ENCODE data around the gene EFCAB8. TPM values are rescaled to one million over a fixed set of nuclear protein-coding genes. Genes with fewer than 3 reads are reported as not detected.

Gene EFCAB8
- total RNA-seq, 2 experiments from 2014 or later = not detected

DNA sequence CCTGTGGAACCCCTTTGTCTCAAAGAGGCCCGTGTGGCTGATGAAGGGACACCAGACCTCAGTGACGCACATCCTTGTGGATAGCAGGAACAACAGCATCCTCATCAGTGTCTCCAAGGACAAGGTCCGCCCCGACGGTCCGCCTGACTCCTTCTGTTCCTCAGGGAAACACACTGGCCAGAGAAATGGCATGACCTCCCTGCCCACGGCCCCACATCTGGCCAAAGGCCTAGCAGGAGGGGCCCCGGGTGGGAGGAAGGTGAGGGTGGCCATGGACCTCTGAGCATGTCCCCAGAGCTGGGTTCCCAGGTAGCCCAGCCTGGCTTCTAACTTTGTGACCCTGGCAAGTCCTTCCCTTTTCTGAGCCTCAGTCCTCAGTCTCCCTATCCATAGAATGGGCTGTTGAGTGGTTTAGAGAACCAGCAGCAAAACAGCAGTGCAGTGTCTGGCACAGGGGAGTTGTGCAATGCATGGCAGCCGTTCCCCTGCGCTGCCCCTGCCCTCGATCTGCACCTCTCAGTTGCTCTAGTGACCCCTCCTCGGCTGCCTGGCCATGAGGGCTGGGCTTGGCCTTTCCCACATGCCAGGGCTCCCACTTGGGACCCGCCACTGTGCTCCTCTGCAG is 48.3 kb downstream of the EFCAB8 start:
- Histone ChIP-seq H3K9me2 (ENCODE audit: insufficient read depth, low read length) (no peaks in the 10 kb centered on the region), H3K79me2 (ENCODE audit: insufficient read depth, low read depth, low read length) (no peaks in the 10 kb centered on the region), H3K4me1 (ENCODE audit: insufficient read depth, low read length, poor library complexity, severe bottlenecking) (no peaks in the 10 kb centered on the region), H3K27ac (ENCODE audit: low read depth, low read length, poor library complexity, severe bottlenecking) (no peak overlapping the region), H3K36me3 (ENCODE audit: insufficient read depth, low read length) (no peaks in the 10 kb centered on the region), H3K4me2 (ENCODE audit: low read length) (no peak overlapping the region), H3K4me3 (ENCODE audit: low read depth, low read length, poor library complexity, severe bottlenecking) (no peak overlapping the region), H4K20me1 (ENCODE audit: insufficient read depth, low read length) (no peaks in the 10 kb centered on the region), H3K9me3 (ENCODE audit: low read length) (no peaks in the 10 kb centered on the region), H2AFZ (ENCODE audit: low read length) (no peak overlapping the region)
- no TSS peak for BruUV-seq (replicated peaks)
- DNase-seq (ENCODE audit: low spot score) = no peak
- ChIA-PET POLR2A (no interaction called here), CTCF (ENCODE audit: unreplicated experiment) (no interaction called here)
- TF ChIP-seq, protein P1, sequence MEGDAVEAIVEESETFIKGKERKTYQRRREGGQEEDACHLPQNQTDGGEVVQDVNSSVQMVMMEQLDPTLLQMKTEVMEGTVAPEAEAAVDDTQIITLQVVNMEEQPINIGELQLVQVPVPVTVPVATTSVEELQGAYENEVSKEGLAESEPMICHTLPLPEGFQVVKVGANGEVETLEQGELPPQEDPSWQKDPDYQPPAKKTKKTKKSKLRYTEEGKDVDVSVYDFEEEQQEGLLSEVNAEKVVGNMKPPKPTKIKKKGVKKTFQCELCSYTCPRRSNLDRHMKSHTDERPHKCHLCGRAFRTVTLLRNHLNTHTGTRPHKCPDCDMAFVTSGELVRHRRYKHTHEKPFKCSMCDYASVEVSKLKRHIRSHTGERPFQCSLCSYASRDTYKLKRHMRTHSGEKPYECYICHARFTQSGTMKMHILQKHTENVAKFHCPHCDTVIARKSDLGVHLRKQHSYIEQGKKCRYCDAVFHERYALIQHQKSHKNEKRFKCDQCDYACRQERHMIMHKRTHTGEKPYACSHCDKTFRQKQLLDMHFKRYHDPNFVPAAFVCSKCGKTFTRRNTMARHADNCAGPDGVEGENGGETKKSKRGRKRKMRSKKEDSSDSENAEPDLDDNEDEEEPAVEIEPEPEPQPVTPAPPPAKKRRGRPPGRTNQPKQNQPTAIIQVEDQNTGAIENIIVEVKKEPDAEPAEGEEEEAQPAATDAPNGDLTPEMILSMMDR (conservative IDR thresholded peaks at IDR 0.05; ENCODE audit: low read length) = no peak
- no peak for TF ChIP-seq EZH2phosphoT487 (IDR thresholded peaks at IDR 0.05; ENCODE audit: borderline replicate concordance, low read depth, low read length)
- intact Hi-C loops (cut with micrococcal nuclease; ENCODE audit: unreplicated experiment) = no loop called here

DNA sequence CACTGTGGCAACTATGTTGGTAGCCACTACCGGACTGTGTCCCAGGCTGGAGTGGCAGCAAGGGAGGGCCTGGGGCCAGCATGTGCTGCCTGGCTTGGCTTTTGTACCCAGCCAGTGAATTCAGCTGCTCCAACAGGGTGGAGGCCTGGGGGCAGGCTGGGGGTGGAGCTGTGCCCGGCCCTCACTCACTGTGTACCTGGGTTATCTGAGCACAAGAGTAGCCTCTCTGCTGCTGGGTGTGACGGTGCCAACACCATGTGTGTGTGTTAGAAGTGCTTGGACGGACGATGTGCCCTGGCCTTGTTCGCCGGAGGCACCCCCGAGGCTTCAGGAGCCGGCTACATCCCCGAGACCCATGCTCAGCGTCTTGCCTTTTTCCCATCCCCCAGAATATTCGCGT is 49.2 kb downstream of the EFCAB8 start:
- ChIA-PET CTCF (ENCODE audit: unreplicated experiment) (no interaction called here), POLR2A (no interaction called here)
- H3K9me3 ChIP-seq (ENCODE audit: low read length) = no peaks in the 10 kb centered on the region
- H3K79me2 ChIP-seq (ENCODE audit: insufficient read depth, low read depth, low read length) = no peaks in the 10 kb centered on the region
- no peaks in the 10 kb centered on the region for H3K36me3 ChIP-seq (ENCODE audit: insufficient read depth, low read length)
- intact Hi-C loops (cut with micrococcal nuclease; ENCODE audit: unreplicated experiment) = no loop called here
- H3K4me3 ChIP-seq (ENCODE audit: low read depth, low read length, poor library complexity, severe bottlenecking) = no peak overlapping the region
- no peak for TF ChIP-seq EZH2phosphoT487 (IDR thresholded peaks at IDR 0.05; ENCODE audit: borderline replicate concordance, low read depth, low read length)
- TF ChIP-seq, protein P1 (conservative IDR thresholded peaks at IDR 0.05; ENCODE audit: low read length) = no peak
- DNase-seq (ENCODE audit: low spot score) = no peak
- H3K4me1 ChIP-seq (ENCODE audit: insufficient read depth, low read length, poor library complexity, severe bottlenecking) = no peaks in the 10 kb centered on the region
- H3K27ac ChIP-seq (ENCODE audit: low read depth, low read length, poor library complexity, severe bottlenecking) = no peak overlapping the region
- no peaks in the 10 kb centered on the region for H3K9me2 ChIP-seq (ENCODE audit: insufficient read depth, low read length)
- H2AFZ ChIP-seq (ENCODE audit: low read length) = no peak overlapping the region
- H4K20me1 ChIP-seq (ENCODE audit: insufficient read depth, low read length) = no peaks in the 10 kb centered on the region
- no TSS peak for BruUV-seq (replicated peaks)
- H3K4me2 ChIP-seq (ENCODE audit: low read length) = no peak overlapping the region

DNA sequence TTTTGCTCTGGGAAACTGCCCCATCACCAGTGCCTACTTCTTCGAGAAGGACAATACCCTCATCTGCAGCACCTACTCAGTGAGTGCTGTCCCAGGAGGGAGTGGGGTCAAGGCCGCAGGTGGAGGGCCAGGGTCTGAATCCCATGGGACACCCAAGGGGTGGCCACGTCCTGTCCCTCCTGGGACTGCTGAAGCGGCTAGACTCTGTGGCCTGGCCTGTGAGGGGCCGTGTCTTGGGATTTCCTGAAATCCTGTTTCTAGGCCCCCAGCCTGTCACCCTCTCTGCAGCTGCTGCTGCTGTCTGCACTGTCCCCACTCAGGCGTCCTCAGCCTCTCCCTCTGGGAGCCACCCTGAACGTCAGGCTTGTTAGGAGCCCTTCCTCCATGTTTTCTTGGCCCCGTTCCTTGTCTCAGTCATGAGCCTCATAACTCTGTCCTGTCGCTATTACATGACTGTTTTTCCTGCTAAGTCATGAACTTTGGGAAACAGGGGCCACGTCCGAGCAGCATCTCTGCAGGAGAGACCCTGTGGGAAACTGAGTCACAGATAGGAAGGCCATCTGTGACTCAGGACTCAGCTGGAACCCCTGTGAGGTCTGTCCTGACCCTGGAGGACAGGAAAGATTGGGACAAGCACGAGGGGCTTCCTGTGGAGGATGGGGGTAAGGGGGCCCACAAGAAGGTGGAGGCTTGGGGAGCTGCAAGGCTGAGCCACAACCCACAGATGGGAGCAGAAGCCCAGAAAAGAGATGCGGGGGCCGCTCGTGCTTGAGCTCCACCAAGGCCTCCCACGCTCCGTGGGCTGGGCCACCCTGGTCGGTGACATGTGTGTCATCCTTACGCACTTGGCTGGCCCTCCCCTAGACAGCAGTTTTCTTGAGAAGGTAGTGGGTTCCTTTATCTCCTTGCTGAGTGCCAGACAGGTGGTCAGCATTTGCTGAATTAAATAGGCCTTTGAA is 49.9 kb downstream of the EFCAB8 start:
- no peaks in the 10 kb centered on the region for H3K36me3 ChIP-seq (ENCODE audit: insufficient read depth, low read length)
- H2AFZ ChIP-seq (ENCODE audit: low read length) = no peak overlapping the region
- no peaks in the 10 kb centered on the region for H3K79me2 ChIP-seq (ENCODE audit: insufficient read depth, low read depth, low read length)
- H3K9me2 ChIP-seq (ENCODE audit: insufficient read depth, low read length) = no peaks in the 10 kb centered on the region
- no peak for DNase-seq (ENCODE audit: low spot score)
- BruUV-seq (replicated peaks) = no TSS peak
- intact Hi-C loops (cut with micrococcal nuclease; ENCODE audit: unreplicated experiment) = no loop called here
- TF ChIP-seq, protein P1 (conservative IDR thresholded peaks at IDR 0.05; ENCODE audit: low read length) = no peak
- no peak for TF ChIP-seq EZH2phosphoT487 (IDR thresholded peaks at IDR 0.05; ENCODE audit: borderline replicate concordance, low read depth, low read length)
- no peaks in the 10 kb centered on the region for H3K9me3 ChIP-seq (ENCODE audit: low read length)
- no peaks in the 10 kb centered on the region for H4K20me1 ChIP-seq (ENCODE audit: insufficient read depth, low read length)
- ChIA-PET CTCF (ENCODE audit: unreplicated experiment) (no interaction called here), POLR2A (no interaction called here)
- H3K4me2 ChIP-seq (ENCODE audit: low read length) = no peak overlapping the region
- H3K27ac ChIP-seq (ENCODE audit: low read depth, low read length, poor library complexity, severe bottlenecking) = no peak overlapping the region
- no peak overlapping the region for H3K4me3 ChIP-seq (ENCODE audit: low read depth, low read length, poor library complexity, severe bottlenecking)
- no peaks in the 10 kb centered on the region for H3K4me1 ChIP-seq (ENCODE audit: insufficient read depth, low read length, poor library complexity, severe bottlenecking)

All from OCI-LY7 (cell line).